ENCODE results near the gene CORO2A. TPM values are rescaled to one million over a fixed set of nuclear protein-coding genes. Genes with fewer than 3 reads are reported as not detected.

The CORO2A gene
- total and polyA plus RNA-seq, 2 of the 13 experiments (the other 11 are each of a cell fraction or from before 2014, with no cell fraction given) = 14.4 to 15.3 TPM

DNA sequence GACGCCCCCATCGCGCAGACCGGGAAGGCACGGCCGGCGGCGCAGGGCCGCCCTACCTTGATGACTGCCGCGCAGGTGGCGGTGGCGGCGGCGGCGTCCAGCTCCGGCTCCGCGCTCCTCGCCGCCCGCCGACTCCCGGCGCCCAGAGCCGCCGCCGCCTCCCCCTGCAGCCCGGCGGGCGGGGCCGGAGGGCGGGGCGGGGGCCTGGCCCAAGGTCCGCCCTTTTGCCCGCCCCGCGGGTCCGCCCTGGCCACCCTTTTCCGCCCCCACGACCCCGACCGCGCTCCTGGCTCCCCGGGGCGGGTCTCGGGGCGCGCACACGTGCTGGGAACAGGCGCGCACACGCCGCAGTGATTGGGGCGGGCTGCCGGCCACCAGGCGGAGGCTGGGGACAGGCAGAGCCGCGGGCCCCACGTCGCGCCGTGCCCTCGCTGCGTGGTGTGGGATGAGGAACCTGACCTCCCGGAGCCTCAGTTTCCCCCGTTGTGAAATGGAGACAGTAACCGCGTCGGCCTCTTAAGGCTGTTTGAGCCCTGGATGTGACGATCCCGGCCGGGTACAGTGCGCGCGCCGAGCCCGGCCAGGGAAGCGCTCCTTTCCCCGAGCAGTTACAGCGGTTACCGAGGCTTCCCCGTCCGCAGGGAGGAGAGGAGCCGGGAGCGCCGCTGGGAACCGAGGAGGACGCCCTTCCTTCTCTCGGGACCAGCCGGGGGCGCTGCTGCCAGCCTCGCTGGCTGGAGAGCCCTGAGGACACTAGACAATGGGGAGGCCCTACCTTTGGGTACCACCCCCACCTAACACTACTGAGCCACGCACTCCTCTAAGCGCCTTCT, at the start of gene CORO2A (continued):
- TF ChIP-seq, protein P1, sequence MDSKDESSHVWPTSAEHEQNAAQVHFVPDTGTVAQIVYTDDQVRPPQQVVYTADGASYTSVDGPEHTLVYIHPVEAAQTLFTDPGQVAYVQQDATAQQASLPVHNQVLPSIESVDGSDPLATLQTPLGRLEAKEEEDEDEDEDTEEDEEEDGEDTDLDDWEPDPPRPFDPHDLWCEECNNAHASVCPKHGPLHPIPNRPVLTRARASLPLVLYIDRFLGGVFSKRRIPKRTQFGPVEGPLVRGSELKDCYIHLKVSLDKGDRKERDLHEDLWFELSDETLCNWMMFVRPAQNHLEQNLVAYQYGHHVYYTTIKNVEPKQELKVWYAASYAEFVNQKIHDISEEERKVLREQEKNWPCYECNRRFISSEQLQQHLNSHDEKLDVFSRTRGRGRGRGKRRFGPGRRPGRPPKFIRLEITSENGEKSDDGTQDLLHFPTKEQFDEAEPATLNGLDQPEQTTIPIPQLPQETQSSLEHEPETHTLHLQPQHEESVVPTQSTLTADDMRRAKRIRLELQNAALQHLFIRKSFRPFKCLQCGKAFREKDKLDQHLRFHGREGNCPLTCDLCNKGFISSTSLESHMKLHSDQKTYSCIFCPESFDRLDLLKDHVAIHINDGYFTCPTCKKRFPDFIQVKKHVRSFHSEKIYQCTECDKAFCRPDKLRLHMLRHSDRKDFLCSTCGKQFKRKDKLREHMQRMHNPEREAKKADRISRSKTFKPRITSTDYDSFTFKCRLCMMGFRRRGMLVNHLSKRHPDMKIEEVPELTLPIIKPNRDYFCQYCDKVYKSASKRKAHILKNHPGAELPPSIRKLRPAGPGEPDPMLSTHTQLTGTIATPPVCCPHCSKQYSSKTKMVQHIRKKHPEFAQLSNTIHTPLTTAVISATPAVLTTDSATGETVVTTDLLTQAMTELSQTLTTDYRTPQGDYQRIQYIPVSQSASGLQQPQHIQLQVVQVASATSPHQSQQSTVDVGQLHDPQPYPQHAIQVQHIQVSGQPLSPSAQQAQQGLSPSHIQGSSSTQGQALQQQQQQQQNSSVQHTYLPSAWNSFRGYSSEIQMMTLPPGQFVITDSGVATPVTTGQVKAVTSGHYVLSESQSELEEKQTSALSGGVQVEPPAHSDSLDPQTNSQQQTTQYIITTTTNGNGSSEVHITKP (CRISPR knock-in tag; IDR thresholded peaks at IDR 0.05; ENCODE audit: low read depth) = peak; percentile 33; the same call in 1 of the 2 replicates
- TF ChIP-seq, protein P2, sequence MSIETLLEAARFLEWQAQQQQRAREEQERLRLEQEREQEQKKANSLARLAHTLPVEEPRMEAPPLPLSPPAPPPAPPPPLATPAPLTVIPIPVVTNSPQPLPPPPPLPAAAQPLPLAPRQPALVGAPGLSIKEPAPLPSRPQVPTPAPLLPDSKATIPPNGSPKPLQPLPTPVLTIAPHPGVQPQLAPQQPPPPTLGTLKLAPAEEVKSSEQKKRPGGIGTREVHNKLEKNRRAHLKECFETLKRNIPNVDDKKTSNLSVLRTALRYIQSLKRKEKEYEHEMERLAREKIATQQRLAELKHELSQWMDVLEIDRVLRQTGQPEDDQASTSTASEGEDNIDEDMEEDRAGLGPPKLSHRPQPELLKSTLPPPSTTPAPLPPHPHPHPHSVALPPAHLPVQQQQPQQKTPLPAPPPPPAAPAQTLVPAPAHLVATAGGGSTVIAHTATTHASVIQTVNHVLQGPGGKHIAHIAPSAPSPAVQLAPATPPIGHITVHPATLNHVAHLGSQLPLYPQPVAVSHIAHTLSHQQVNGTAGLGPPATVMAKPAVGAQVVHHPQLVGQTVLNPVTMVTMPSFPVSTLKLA (IDR thresholded peaks at IDR 0.05) = no peak
- peak; percentile 68; the same call in 1 of the 2 replicates for TF ChIP-seq ZMYM3 (CRISPR knock-in tag; IDR thresholded peaks at IDR 0.05)
- TF ChIP-seq SMAD1 (CRISPR knock-in tag; IDR thresholded peaks at IDR 0.05; ENCODE audit: borderline replicate concordance, low read depth) = peak; percentile 61; the same call in 1 of the 2 replicates
- no peak for TF ChIP-seq ZBTB1 (CRISPR knock-in tag; IDR thresholded peaks at IDR 0.05; ENCODE audit: borderline replicate concordance)
- no peak for TF ChIP-seq ZNF781 (CRISPR knock-in tag; IDR thresholded peaks at IDR 0.05; ENCODE audit: borderline replicate concordance, not compliant biosample characterization)
- no peak; the same call in none of the 2 replicates for TF ChIP-seq KAT8 (CRISPR knock-in tag; IDR thresholded peaks at IDR 0.05)
- no peak for TF ChIP-seq JUND (CRISPR knock-in tag; IDR thresholded peaks at IDR 0.05)
- TF ChIP-seq FOXA3 (CRISPR knock-in tag; IDR thresholded peaks at IDR 0.05) = no peak; the same call in none of the 2 replicates
- TF ChIP-seq ZNF616 (CRISPR knock-in tag; IDR thresholded peaks at IDR 0.05; ENCODE audit: low read depth) = no peak
- TF ChIP-seq YEATS4 (CRISPR knock-in tag; IDR thresholded peaks at IDR 0.05; ENCODE audit: borderline replicate concordance) = peak; percentile 92; the same call in 1 of the 2 replicates
- no peak for TF ChIP-seq ZNF644 (CRISPR knock-in tag; IDR thresholded peaks at IDR 0.05; ENCODE audit: low read depth)
- TF ChIP-seq, protein P3, sequence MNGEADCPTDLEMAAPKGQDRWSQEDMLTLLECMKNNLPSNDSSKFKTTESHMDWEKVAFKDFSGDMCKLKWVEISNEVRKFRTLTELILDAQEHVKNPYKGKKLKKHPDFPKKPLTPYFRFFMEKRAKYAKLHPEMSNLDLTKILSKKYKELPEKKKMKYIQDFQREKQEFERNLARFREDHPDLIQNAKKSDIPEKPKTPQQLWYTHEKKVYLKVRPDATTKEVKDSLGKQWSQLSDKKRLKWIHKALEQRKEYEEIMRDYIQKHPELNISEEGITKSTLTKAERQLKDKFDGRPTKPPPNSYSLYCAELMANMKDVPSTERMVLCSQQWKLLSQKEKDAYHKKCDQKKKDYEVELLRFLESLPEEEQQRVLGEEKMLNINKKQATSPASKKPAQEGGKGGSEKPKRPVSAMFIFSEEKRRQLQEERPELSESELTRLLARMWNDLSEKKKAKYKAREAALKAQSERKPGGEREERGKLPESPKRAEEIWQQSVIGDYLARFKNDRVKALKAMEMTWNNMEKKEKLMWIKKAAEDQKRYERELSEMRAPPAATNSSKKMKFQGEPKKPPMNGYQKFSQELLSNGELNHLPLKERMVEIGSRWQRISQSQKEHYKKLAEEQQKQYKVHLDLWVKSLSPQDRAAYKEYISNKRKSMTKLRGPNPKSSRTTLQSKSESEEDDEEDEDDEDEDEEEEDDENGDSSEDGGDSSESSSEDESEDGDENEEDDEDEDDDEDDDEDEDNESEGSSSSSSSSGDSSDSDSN (CRISPR knock-in tag; IDR thresholded peaks at IDR 0.05) = peak; percentile 98
- no peak for TF ChIP-seq TSC22D2 (CRISPR knock-in tag; IDR thresholded peaks at IDR 0.05; ENCODE audit: borderline replicate concordance)
- no peak for TF ChIP-seq THAP8 (CRISPR knock-in tag; IDR thresholded peaks at IDR 0.05; ENCODE audit: borderline replicate concordance)

Data from HepG2 (cell line).